ENCODE results near the gene PTGIS. TPM values are rescaled to one million over a fixed set of nuclear protein-coding genes. Genes with fewer than 3 reads are reported as not detected.

PTGIS gene
- total and polyA plus RNA-seq, 2 donors (not counting 3 experiments of a cell fraction or from before 2014, with no cell fraction given) = 6.2 to 11.8 TPM

- H3K79me2 ChIP-seq (ENCODE audit: control insufficient read depth, insufficient read depth, low read length) = no peaks in the 10 kb centered on the region
- H3K4me3 ChIP-seq (replicated peaks in 1 of 3; ENCODE audit: insufficient read depth in 1 of 3, low read depth in 1 of 3, low read length in 3 of 3) = no peak overlapping the region
- dilution Hi-C loops (cut with MboI; ENCODE audit: extremely low pct_ligation_motif_present, low sequenced_read_pairs) (no loop called here), intact Hi-C loops (cut with micrococcal nuclease) (no loop called here)
- BruUV-seq (replicated peaks) = no TSS peak
- H3K9me3 ChIP-seq (replicated peaks; ENCODE audit: control insufficient read depth, insufficient read depth, low read length) = no peaks in the 10 kb centered on the region
- no peak overlapping the region for H3K27ac ChIP-seq (ENCODE audit: insufficient read depth, low read depth, low read length)
- H3K9ac ChIP-seq (replicated peaks; ENCODE audit: extremely low read depth, insufficient read depth, low read length) = no peak overlapping the region
- no peak for FAIRE-seq
- H3K36me3 ChIP-seq (ENCODE audit: control insufficient read depth in 2 of 2, extremely low read depth in 1 of 2, insufficient read depth in 2 of 2, low read length in 2 of 2) = peaks cover 0 to 4% of the 10 kb centered on the region in 2 experiments
- H3K4me1 ChIP-seq (ENCODE audit: control insufficient read depth, extremely low read depth, insufficient read depth, low read length) = peaks cover 12% of the 10 kb centered on the region
- POLR2A ChIA-PET = no interaction called here
- no peaks in the 10 kb centered on the region for H4K20me1 ChIP-seq (replicated peaks; ENCODE audit: control insufficient read depth, extremely low read depth, insufficient read depth, low read length)
- H2AFZ ChIP-seq (ENCODE audit: low read depth, low read length) = no peak overlapping the region
- no peak for DNase-seq (ENCODE audit: low read depth, low spot score)
- no peaks in the 10 kb centered on the region for H3K27me3 ChIP-seq (ENCODE audit: control insufficient read depth in 2 of 2, insufficient read depth in 2 of 2, low read length in 2 of 2)
- H3K9me1 ChIP-seq (replicated peaks; ENCODE audit: control insufficient read depth, extremely low read depth, insufficient read depth, low read length) = no peaks in the 10 kb centered on the region
- no peak overlapping the region for H3K4me2 ChIP-seq (ENCODE audit: insufficient read depth, low read length)
- CTCF ChIA-PET = interaction anchor here (1.0 kb wide), 1 partner anchor 55 kb away, joined by 3 read pairs; no protein-coding TSS in a partner anchor
- no peak for TF ChIP-seq FOS (IDR thresholded peaks at IDR 0.05; ENCODE audit: borderline replicate concordance, insufficient read depth, low read length)
- no peak for TF ChIP-seq POLR2AphosphoS5 (IDR thresholded peaks at IDR 0.05; ENCODE audit: insufficient read depth, low read depth, low read length)
- no peak for TF ChIP-seq MAX (IDR thresholded peaks at IDR 0.05; ENCODE audit: insufficient read depth, insufficient read length)
- TF ChIP-seq MYC (IDR thresholded peaks at IDR 0.05; ENCODE audit: low read depth, low read length) = no peak
- TF ChIP-seq CTCF (IDR thresholded peaks at IDR 0.05; ENCODE audit: extremely low read depth in 1 of 2, insufficient read depth in 1 of 2, low read depth in 1 of 2, low read length in 2 of 2) = no peak
- no peak for TF ChIP-seq EZH2 (IDR thresholded peaks at IDR 0.05; ENCODE audit: borderline replicate concordance, low read depth, low read length, severe bottlenecking)
- TF ChIP-seq JUN (IDR thresholded peaks at IDR 0.05; ENCODE audit: borderline replicate concordance, insufficient read depth, insufficient read length, low read depth) = no peak
- no peak for TF ChIP-seq GATA2 (IDR thresholded peaks at IDR 0.05; ENCODE audit: insufficient read depth, insufficient read length, low read depth, low read length)
- TF ChIP-seq POLR2A (IDR thresholded peaks at IDR 0.05; ENCODE audit: low read depth, low read length) = no peak
These were observed 19.5 kb downstream of the PTGIS start for GRCh38 chr20:49548371-49548947.
